Vagina (tissue), 2 donors: ENCODE data around the gene PLEKHM3.

Experiments
- CTCF ChIP-seq, 3 experiments: fragments of 450-650 bp in 2 of 3; fragments of 200-600 bp in 1 of 3; sonication (generic) in 1 of 3; IDR thresholded peaks; one replicate each; pipeline ENCODE4 v1.5.1; 2017 to 2019; ENCODE audit warnings: antibody characterized with exemption in 3 of 3, mild to moderate bottlenecking in 2 of 3, moderate library complexity in 2 of 3
- POLR2A ChIP-seq, 2 donors: fragments of 450-650 bp; IDR thresholded peaks; one replicate each; pipeline ENCODE4 v1.6.1; 2017; ENCODE audit warnings: antibody characterized with exemption in 2 of 2, mild to moderate bottlenecking in 2 of 2, moderate library complexity in 2 of 2
- POLR2AphosphoS5 ChIP-seq, 2 donors: sonication (generic); formaldehyde crosslinking; IDR thresholded peaks; one replicate each; pipeline ENCODE4 v1.9.0; 2017; ENCODE audit warnings: antibody characterized with exemption in 2 of 2, mild to moderate bottlenecking in 2 of 2, low read depth in 1 of 2; ENCODE audit not compliant: insufficient read depth in 1 of 2

- TF ChIP-seq CTCF (IDR thresholded peaks at IDR 0.05) (no peak), POLR2A (IDR thresholded peaks at IDR 0.05) (no peak), POLR2AphosphoS5 (IDR thresholded peaks at IDR 0.05; ENCODE audit: insufficient read depth in 1 of 2, low read depth in 1 of 2) (no peak)
Observed at GRCh38 chr2:207967121-207967520, 58.2 kb downstream of the PLEKHM3 start.
